GM12891 (cell line): ENCODE results near the gene MGAT5.

Source experiments
- POLR2AphosphoS5 ChIP-seq: IDR thresholded peaks from 2 replicates; pipeline ENCODE4 v1.6.1; 2011; ENCODE audit warnings: low read depth, low read length, control low read depth
- TAF1 ChIP-seq: IDR thresholded peaks from 2 replicates; pipeline ENCODE4 v1.6.1; 2011; ENCODE audit warnings: low read depth, low read length, control low read depth

DNA sequence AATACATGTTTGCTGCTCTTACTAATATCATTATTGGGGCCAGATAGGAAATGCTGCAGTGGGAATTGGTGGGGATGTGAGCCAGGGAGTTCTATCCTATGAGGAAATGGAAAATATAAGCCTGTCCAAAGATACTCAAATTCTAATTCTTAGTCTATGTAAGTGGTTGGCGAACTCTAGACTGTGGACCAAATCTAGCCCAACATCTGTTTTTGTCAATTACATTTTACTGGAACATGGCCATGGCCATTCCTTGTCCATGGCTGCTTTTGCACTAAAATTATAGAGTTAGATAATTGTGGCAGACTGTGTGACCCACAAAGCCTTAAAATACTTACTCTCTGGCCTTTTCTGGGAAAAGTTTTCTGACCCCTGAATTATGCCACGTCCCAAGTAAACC lies 113.3 kb downstream of the MGAT5 start:
- TF ChIP-seq POLR2AphosphoS5 = no peak
- TF ChIP-seq TAF1 = no peak
